HEK293T (cell line): ENCODE data around the gene TGFBR1.

Source experiments
- ARNT ChIP-seq: fragments of 450-650 bp; IDR thresholded peaks from 2 replicates; pipeline ENCODE4 v1.6.1; 2017; ENCODE audit warnings: mild to moderate bottlenecking
- CTBP1 ChIP-seq: fragments of 450-650 bp; IDR thresholded peaks from 2 replicates; pipeline ENCODE4 v1.6.1; 2016; ENCODE audit warnings: borderline replicate concordance
- ELF4 ChIP-seq: fragments of 450-650 bp; IDR thresholded peaks from 2 replicates; pipeline ENCODE4 v1.6.1; 2017; ENCODE audit warnings: antibody characterized with exemption
- FOXA1 ChIP-seq: fragments of 450-650 bp; IDR thresholded peaks from 2 replicates; pipeline ENCODE4 v1.6.1; 2016; ENCODE audit warnings: mild to moderate bottlenecking
- FOXK2 ChIP-seq: fragments of 450-650 bp; IDR thresholded peaks from 2 replicates; pipeline ENCODE4 v1.6.1; 2016; ENCODE audit warnings: mild to moderate bottlenecking
- FOXM1 ChIP-seq: fragments of 450-650 bp; IDR thresholded peaks from 2 replicates; pipeline ENCODE4 v1.6.1; 2017; ENCODE audit warnings: mild to moderate bottlenecking, borderline replicate concordance
- LEF1 ChIP-seq: fragments of 450-650 bp; IDR thresholded peaks from 2 replicates; pipeline ENCODE4 v1.6.1; 2017; ENCODE audit warnings: mild to moderate bottlenecking, borderline replicate concordance
- NFRKB ChIP-seq: fragments of 450-650 bp; IDR thresholded peaks from 2 replicates; pipeline ENCODE4 v1.6.1; 2016; ENCODE audit warnings: mild to moderate bottlenecking, moderate library complexity
- SP1 ChIP-seq: fragments of 450-650 bp; IDR thresholded peaks from 2 replicates; pipeline ENCODE4 v1.6.1; 2017
- SUZ12 ChIP-seq: fragments of 450-650 bp; IDR thresholded peaks from 2 replicates; pipeline ENCODE4 v1.6.1; 2016; ENCODE audit warnings: mild to moderate bottlenecking
- ZNF384 ChIP-seq: fragments of 450-650 bp; IDR thresholded peaks from 2 replicates; pipeline ENCODE4 v1.6.1; 2016

DNA sequence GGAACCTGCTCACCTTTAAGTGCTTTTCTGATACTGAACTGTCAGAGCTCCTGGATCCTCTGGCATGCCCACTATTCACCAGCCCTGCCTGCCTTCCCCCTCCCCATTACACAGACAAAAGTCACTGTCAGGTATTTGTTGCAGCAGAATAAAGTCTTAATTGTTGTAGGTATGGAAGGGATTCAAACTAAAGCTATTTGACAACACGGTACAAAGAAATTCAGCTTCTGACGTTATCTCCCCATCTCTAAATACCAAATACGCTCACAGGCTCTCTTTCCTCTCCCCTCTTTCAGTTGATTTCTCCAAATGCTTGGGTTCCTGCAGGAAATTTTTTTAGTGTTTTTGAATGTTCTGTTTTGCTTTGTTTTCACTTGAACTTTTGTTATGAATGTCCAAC is 9.3 kb upstream of the TGFBR1 start:
- no peak for TF ChIP-seq CTBP1
- no peak for TF ChIP-seq ELF4
- no peak for TF ChIP-seq FOXM1
- TF ChIP-seq ZNF384, result no peak
- TF ChIP-seq FOXK2, result no peak
- TF ChIP-seq NFRKB, result no peak
- no peak for TF ChIP-seq SP1
- TF ChIP-seq FOXA1, result no peak
- no peak for TF ChIP-seq SUZ12
- no peak for TF ChIP-seq LEF1
- TF ChIP-seq ARNT, result no peak
